ENCODE data around the gene CSMD2. TPM values are rescaled to one million over a fixed set of nuclear protein-coding genes. Genes with fewer than 3 reads are reported as not detected.

Gene CSMD2
- total RNA-seq, 3 donors from 2014 or later: 0.12 to 0.41 (median 0.28) TPM

DNA sequence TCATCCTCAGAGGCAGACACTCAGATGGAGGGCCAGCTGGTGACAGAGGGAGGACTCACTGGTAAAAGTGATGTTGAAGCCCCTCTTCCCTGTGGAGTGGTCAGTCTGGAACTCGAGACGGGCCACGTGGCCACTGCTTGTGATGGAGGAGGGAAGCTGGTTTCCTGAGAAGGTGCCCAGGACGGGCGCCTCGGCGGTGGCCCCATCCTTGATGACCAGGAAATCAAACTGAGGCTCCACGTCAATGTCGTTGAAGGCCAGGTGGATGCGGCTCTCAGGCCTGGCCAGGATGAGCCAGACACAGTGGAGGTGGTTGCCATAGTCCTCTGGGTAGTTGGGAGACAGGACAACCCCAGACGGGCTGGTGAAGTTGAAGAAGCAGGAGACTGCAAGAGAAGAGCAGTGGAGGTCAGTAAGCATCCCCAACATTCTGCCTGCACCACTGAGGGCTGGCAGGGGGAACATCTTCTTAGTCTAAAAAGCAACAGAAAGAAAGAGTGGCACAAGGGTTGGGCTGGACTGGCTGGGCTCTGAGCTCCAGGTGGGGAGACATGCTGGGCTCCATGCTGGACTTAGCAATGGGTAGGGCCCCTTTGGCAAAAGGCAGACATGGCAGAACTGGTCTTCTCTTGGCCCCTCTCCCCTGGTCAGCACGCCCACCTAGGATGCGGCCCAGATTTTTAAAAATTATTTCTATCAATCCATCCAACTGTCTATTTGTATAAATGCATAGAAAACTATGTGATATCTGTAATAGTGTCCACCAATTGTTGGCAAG is 421.6 kb downstream of the CSMD2 start:
- intact Hi-C loops (cut with DNase I, micrococcal nuclease): no loop called here
- H3K4me1 ChIP-seq (ENCODE audit: low read depth): no peaks in the 10 kb centered on the region
- no peak for TF ChIP-seq CTCF (IDR thresholded peaks at IDR 0.05)
- ATAC-seq: no peak
- H3K36me3 ChIP-seq (ENCODE audit: low read depth): no peaks in the 10 kb centered on the region
- DNase-seq: no peak
- no peak overlapping the region for H3K4me3 ChIP-seq
- H3K9me3 ChIP-seq: no peaks in the 10 kb centered on the region

GRCh38 chr1:33742663-33743062 is 422.4 kb downstream of the CSMD2 start:
- Histone ChIP-seq H3K36me3 (ENCODE audit: low read depth) (no peaks in the 10 kb centered on the region), H3K4me1 (ENCODE audit: low read depth) (no peaks in the 10 kb centered on the region), H3K9me3 (no peaks in the 10 kb centered on the region), H3K4me3 (no peak overlapping the region)
- DNase-seq: no peak
- intact Hi-C loops (cut with DNase I, micrococcal nuclease): no loop called here
- no peak for ATAC-seq
- no peak for TF ChIP-seq CTCF (IDR thresholded peaks at IDR 0.05)

- intact Hi-C loops (cut with DNase I, micrococcal nuclease): no loop called here
- no peaks in the 10 kb centered on the region for H3K36me3 ChIP-seq (ENCODE audit: low read depth)
Observed at GRCh38 chr1:33741749-33742148, 423.3 kb downstream of the CSMD2 start.

GRCh38 chr1:33740040-33740744 is 424.8 kb downstream of the CSMD2 start:
- DNase-seq: no peak
- no peak overlapping the region for H3K4me3 ChIP-seq
- no peaks in the 10 kb centered on the region for H3K4me1 ChIP-seq (ENCODE audit: low read depth)
- intact Hi-C loops (cut with DNase I, micrococcal nuclease): no loop called here
- TF ChIP-seq CTCF (IDR thresholded peaks at IDR 0.05): no peak
- H3K36me3 ChIP-seq (ENCODE audit: low read depth): no peaks in the 10 kb centered on the region
- ATAC-seq: no peak
- no peaks in the 10 kb centered on the region for H3K9me3 ChIP-seq

More at GRCh38 chr1:33741749-33742148, 423.3 kb downstream of the CSMD2 start:
- no peak for TF ChIP-seq CTCF (IDR thresholded peaks at IDR 0.05)
- no peak overlapping the region for H3K4me3 ChIP-seq
- H3K9me3 ChIP-seq: no peaks in the 10 kb centered on the region
- DNase-seq (no peak), ATAC-seq (no peak)
- H3K4me1 ChIP-seq (ENCODE audit: low read depth): no peaks in the 10 kb centered on the region

GRCh38 chr1:33738976-33739375 is 426.1 kb downstream of the CSMD2 start:
- DNase-seq (no peak), ATAC-seq (no peak)
- intact Hi-C loops (cut with DNase I, micrococcal nuclease): no loop called here
- Histone ChIP-seq H3K4me3 (no peak overlapping the region), H3K4me1 (ENCODE audit: low read depth) (no peaks in the 10 kb centered on the region), H3K9me3 (no peaks in the 10 kb centered on the region), H3K36me3 (ENCODE audit: low read depth) (no peaks in the 10 kb centered on the region)
- TF ChIP-seq CTCF (IDR thresholded peaks at IDR 0.05): no peak

Measured in mucosa of descending colon (tissue), 3 donors.